Activated T-cell treated with anti-CD3 and anti-CD28 coated beads, Interleukin-2, amount 50 U/mL, for 48 hours (primary cell): ENCODE results near the gene CCR8.
A peak's percentile ranks its signal among the peaks of the same experiment; 100 is the strongest.
"Not testable (repeated sequence)": the region's sequence is repeated elsewhere in the genome, so short reads cannot be mapped to it uniquely, and the experiment has no call there.

ENCODE experiments used
- DNase-seq, 2 experiments: peaks; one replicate each; pipeline ENCODE4 v3.0.0-alpha.2; 2020

CCR8 gene

GRCh38 chr3:39351134-39351533 lies 21.6 kb downstream of the CCR8 start:
- DNase-seq = not testable (repeated sequence)

GRCh38 chr3:39353168-39353927 lies 23.8 kb downstream of the CCR8 start:
- not testable (repeated sequence) for DNase-seq

DNA sequence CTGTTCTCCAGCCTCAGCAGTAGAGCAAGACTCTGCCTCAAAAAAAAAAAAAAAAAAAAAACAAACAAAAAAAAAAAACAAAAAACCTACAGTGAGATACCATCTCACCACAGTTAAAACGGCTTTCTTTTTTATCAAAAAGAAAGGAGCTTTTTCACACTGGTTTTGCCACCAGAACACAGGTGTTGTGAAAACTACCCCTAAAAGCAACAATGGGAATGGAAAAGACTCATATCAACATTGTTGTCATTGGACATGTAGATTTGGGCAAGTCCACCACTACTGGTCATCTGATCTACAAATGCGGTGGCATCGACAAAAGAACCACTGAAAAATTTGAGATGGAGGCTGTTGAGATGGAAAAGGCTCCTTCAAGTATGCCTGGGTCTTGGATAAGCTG lies 28.8 kb downstream of the CCR8 start:
- no peak for DNase-seq

GRCh38 chr3:39361252-39361927 lies 31.9 kb downstream of the CCR8 start:
- peak; percentile 54 to 62 for DNase-seq

GRCh38 chr3:39362192-39362591 lies 32.7 kb downstream of the CCR8 start:
- no peak for DNase-seq

DNA sequence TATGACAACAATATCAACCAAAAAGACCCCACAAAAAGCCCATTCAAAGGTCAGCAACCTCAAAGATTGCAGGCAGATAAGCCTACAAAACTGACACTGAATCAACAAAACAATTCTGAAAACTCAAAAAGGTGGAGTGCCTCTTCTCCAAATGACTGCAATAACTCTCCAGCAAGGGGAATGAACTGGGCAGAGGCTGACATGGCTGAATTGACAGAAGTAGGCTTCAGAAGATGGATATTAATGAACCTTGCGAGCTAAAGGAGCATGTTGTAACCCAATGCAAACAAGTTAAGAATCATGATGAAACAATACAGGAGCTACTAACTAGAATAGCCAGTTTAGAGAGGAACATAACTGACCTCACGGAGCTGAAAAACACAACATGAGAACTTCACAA lies 33.3 kb downstream of the CCR8 start:
- no peak for DNase-seq

DNA sequence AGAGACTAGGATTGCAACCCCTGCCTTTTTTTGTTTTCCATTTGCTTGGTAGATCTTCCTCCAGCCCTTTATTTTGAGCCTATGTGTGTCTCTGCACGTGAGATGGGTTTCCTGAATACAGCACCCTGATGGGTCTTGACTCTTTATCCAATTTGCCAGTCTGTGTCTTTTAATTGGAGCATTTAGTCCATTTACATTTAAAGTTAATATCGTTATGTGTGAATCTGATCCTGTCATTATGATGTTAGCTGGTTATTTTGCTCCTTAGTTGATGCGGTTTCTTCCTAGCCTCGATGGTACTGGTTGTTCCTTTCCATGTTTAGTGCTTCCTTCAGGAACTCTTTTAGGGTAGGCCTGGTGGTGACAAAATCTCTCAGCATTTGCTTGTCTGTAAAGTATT lies 40.9 kb downstream of the CCR8 start:
- DNase-seq = not testable (repeated sequence)

DNA sequence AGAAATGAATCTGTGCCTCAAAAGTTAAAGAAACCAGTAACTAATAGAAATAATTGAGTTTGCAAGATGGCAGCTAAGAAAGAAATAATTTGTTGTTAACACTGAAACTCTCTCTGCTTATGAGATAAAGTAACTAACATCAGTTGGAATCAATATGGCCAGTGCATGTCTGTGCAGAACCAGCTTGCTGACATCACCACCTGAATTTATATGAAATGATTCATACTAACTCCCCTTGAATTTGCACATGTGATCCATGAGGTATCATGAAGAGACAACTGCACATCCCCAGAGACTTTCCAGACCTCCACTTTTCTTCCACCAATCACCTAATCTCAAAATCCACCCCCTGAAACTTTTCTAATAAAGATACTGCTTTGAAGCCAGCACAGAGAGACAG lies 43.3 kb downstream of the CCR8 start:
- no peak for DNase-seq

DNA sequence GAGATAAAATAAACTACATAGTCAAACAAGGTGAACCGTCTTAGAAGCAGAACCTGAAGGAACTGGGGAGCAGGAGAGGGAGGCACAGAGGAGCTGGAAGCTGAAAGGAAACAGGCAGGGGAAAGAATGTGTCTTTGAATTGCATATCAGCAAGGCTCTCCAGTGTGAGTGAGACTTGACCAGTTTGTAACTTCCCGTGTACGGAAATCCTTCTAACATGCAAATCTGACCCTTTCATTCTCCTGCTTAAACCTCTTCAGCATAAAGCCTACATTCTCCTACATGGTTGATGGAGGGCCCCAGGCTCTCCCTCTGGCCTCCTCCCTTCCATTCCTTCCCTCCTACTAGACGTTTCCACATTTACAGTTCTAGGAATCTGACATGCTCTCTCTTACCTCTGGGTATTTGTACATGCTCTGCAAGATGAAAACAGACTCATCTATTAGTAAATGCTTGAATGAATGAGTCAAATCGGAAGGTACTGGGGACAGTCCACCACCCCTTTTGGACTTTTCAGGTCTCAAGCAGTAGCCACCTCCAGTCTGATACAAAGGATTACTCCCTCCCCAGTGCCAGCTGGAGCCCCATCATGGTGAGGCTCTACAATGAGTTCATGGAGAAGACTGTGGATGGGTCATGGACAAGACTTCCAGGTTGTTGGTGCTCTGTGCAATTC lies 47.6 kb downstream of the CCR8 start:
- no peak for DNase-seq

DNA sequence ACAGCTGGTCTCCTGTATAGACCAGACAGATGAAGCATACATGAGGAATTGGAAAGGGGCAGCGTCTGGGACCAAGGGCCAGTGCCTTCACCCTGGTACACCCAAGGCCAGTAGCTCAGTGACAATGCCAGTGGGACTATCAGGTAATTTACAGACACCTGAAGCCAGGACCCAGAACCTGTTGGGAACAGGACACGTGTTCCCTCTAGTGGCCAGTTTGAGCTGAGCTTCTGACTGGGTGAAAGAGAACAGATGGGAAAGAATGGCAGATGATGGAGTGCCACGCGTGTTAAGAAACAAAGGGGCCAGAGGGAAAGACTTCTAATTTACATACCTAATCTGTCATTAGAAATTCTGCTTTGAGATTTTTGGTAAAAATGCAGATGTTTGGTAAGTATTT lies 48.6 kb downstream of the CCR8 start:
- DNase-seq = peak; percentile 70 to 71

- DNase-seq = no peak
Measured at GRCh38 chr3:39378957-39379777, 49.7 kb downstream of the CCR8 start.

- no peak for DNase-seq
Measured at GRCh38 chr3:39379778-39380155, 50.3 kb downstream of the CCR8 start.

GRCh38 chr3:39381432-39381831 lies 51.9 kb downstream of the CCR8 start:
- DNase-seq = no peak
